Measurements from ENCODE around the gene KIAA0319L. TPM values are rescaled to one million over a fixed set of nuclear protein-coding genes. Genes with fewer than 3 reads are reported as not detected.

The KIAA0319L gene
- polyA plus RNA-seq, 1 donor (not counting 4 experiments of a cell fraction or from before 2014, with no cell fraction given), result 23.8 TPM

- DNase-seq (ENCODE audit: low read depth, low spot score) (no peak), FAIRE-seq (no peak)
- Histone ChIP-seq H3K9ac (ENCODE audit: control insufficient read depth, extremely low read depth, insufficient read depth, low read length) (no peak overlapping the region), H3K27ac (ENCODE audit: control insufficient read depth, insufficient read depth, low read length) (no peak overlapping the region), H3K4me2 (ENCODE audit: control insufficient read depth, extremely low read depth, insufficient read depth, low read depth, low read length) (no peak overlapping the region), H3K36me3 (ENCODE audit: control insufficient read depth in 2 of 2, extremely low read depth in 1 of 2, insufficient read depth in 2 of 2, low read length in 2 of 2) (peaks cover 0 to 1% of the 10 kb centered on the region in 2 experiments), H2AFZ (ENCODE audit: control insufficient read depth, low read length) (no peak overlapping the region), H3K79me2 (ENCODE audit: control insufficient read depth, insufficient read depth, low read length) (no peaks in the 10 kb centered on the region), H3K27me3 (ENCODE audit: control insufficient read depth, extremely low read depth, insufficient read depth, low read length) (no peaks in the 10 kb centered on the region), H3K9me3 (ENCODE audit: control insufficient read depth, low read depth, low read length) (no peaks in the 10 kb centered on the region), H3K9me1 (ENCODE audit: control insufficient read depth, extremely low read depth, insufficient read depth, low read length) (no peaks in the 10 kb centered on the region), H3K4me1 (ENCODE audit: control insufficient read depth, extremely low read depth, insufficient read depth, low read length) (no peaks in the 10 kb centered on the region), H4K20me1 (ENCODE audit: control insufficient read depth, extremely low read depth, insufficient read depth, low read length) (no peaks in the 10 kb centered on the region), H3K4me3 (ENCODE audit: control insufficient read depth in 2 of 3, extremely low read depth in 1 of 3, insufficient read depth in 2 of 3, low read depth in 1 of 3, low read length in 3 of 3) (no peak overlapping the region)
- TF ChIP-seq CTCF (optimal IDR thresholded peaks at IDR 0.05 in 1 of 3, IDR thresholded peaks at IDR 0.05 in 1 of 3, conservative IDR thresholded peaks at IDR 0.05 in 1 of 3; ENCODE audit: extremely low read depth in 1 of 3, insufficient read depth in 2 of 3, low read length in 3 of 3) (no peak), EZH2 (IDR thresholded peaks at IDR 0.05; ENCODE audit: low read length) (no peak)
- dilution Hi-C loops (cut with MboI; ENCODE audit: extremely low pct_ligation_motif_present, low sequenced_read_pairs), result no loop called here
Measured at GRCh38 chr1:35591211-35591610, 34.0 kb upstream of the KIAA0319L start.

DNA sequence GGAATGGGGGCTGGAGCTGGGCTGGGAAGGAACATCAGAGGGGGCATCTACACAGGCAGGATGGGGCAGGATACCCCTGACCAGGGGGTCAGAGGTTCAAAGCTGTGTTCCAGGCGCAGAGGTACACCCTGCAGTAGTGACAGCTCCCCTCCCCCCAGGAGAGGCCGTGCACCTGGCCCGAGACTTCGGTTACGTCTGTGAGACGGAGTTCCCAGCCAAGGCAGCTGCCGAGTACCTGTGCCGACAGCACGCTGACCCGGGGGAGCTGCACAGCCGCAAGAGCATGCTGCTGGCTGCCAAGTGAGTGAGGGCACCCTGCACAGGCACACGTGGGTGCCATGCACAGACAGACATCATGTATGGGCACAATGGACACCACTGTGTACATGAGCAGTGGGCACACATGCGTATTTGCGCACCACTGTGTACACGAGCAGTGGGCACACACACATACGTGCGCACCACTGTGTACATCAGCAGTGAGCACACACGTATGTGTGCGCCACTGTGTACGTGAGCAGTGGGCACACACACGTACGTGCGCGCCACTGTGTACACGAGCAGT, 33.4 kb upstream of the KIAA0319L start:
- H3K27me3 ChIP-seq (ENCODE audit: control insufficient read depth, extremely low read depth, insufficient read depth, low read length), result no peaks in the 10 kb centered on the region
- no peak for DNase-seq (ENCODE audit: low read depth, low spot score)
- no peak overlapping the region for H3K4me3 ChIP-seq (ENCODE audit: control insufficient read depth in 2 of 3, extremely low read depth in 1 of 3, insufficient read depth in 2 of 3, low read depth in 1 of 3, low read length in 3 of 3)
- dilution Hi-C loops (cut with MboI; ENCODE audit: extremely low pct_ligation_motif_present, low sequenced_read_pairs), result no loop called here
- H3K9ac ChIP-seq (ENCODE audit: control insufficient read depth, extremely low read depth, insufficient read depth, low read length), result no peak overlapping the region
- TF ChIP-seq EZH2 (IDR thresholded peaks at IDR 0.05; ENCODE audit: low read length) (no peak), CTCF (optimal IDR thresholded peaks at IDR 0.05 in 1 of 3, IDR thresholded peaks at IDR 0.05 in 1 of 3, conservative IDR thresholded peaks at IDR 0.05 in 1 of 3; ENCODE audit: extremely low read depth in 1 of 3, insufficient read depth in 2 of 3, low read length in 3 of 3) (no peak)
- H3K9me3 ChIP-seq (ENCODE audit: control insufficient read depth, low read depth, low read length), result no peaks in the 10 kb centered on the region
- H4K20me1 ChIP-seq (ENCODE audit: control insufficient read depth, extremely low read depth, insufficient read depth, low read length), result no peaks in the 10 kb centered on the region
- no peaks in the 10 kb centered on the region for H3K79me2 ChIP-seq (ENCODE audit: control insufficient read depth, insufficient read depth, low read length)
- FAIRE-seq, result no peak
- no peak overlapping the region for H3K4me2 ChIP-seq (ENCODE audit: control insufficient read depth, extremely low read depth, insufficient read depth, low read depth, low read length)
- peaks cover 0 to 1% of the 10 kb centered on the region in 2 experiments for H3K36me3 ChIP-seq (ENCODE audit: control insufficient read depth in 2 of 2, extremely low read depth in 1 of 2, insufficient read depth in 2 of 2, low read length in 2 of 2)
- H3K27ac ChIP-seq (ENCODE audit: control insufficient read depth, insufficient read depth, low read length), result no peak overlapping the region
- H2AFZ ChIP-seq (ENCODE audit: control insufficient read depth, low read length), result no peak overlapping the region
- H3K9me1 ChIP-seq (ENCODE audit: control insufficient read depth, extremely low read depth, insufficient read depth, low read length), result no peaks in the 10 kb centered on the region
- H3K4me1 ChIP-seq (ENCODE audit: control insufficient read depth, extremely low read depth, insufficient read depth, low read length), result no peaks in the 10 kb centered on the region

All from keratinocyte (primary cell).